HG02938 (cell line): ENCODE measurements around the gene NAA25.
"Not testable (repeated sequence)": the region's sequence is repeated elsewhere in the genome, so short reads cannot be mapped to it uniquely, and the experiment has no call there.

Source experiments
- ATAC-seq: cut with Tn5 transposase; IDR thresholded peaks from one replicate; pipeline ENCODE4 v1.9.1; 2021; ENCODE audit warnings: mild to moderate bottlenecking, moderate library complexity; ENCODE audit not compliant: unreplicated experiment

The NAA25 gene

GRCh38 chr12:112011685-112012084, 96.9 kb downstream of the NAA25 start:
- ATAC-seq = no peak

- no peak for ATAC-seq
Measured at GRCh38 chr12:112010415-112011344, 97.9 kb downstream of the NAA25 start.

GRCh38 chr12:112009596-112009995, 99.0 kb downstream of the NAA25 start:
- ATAC-seq = not testable (repeated sequence)

GRCh38 chr12:112008918-112009317, 99.7 kb downstream of the NAA25 start:
- no peak for ATAC-seq

- ATAC-seq = no peak
Measured at GRCh38 chr12:112007945-112008344, 100.6 kb downstream of the NAA25 start.

GRCh38 chr12:112005419-112006395, 102.9 kb downstream of the NAA25 start:
- ATAC-seq = no peak

GRCh38 chr12:112004041-112004440, 104.5 kb downstream of the NAA25 start:
- ATAC-seq = no peak

GRCh38 chr12:112001576-112001975, 107.0 kb downstream of the NAA25 start:
- ATAC-seq = no peak

GRCh38 chr12:112000820-112001219, 107.8 kb downstream of the NAA25 start:
- no peak for ATAC-seq

- ATAC-seq = not testable (repeated sequence)
Measured at GRCh38 chr12:111999129-111999528, 109.5 kb downstream of the NAA25 start.

- no peak for ATAC-seq
Measured at GRCh38 chr12:111998015-111998414, 110.6 kb downstream of the NAA25 start.

- no peak for ATAC-seq
Measured at GRCh38 chr12:111997300-111997699, 111.3 kb downstream of the NAA25 start.

GRCh38 chr12:111995782-111996480, 112.7 kb downstream of the NAA25 start:
- ATAC-seq = no peak

- not testable (repeated sequence) for ATAC-seq
Measured at GRCh38 chr12:111994211-111995111, 114.1 kb downstream of the NAA25 start.

- no peak for ATAC-seq
Measured at GRCh38 chr12:111993292-111994150, 115.1 kb downstream of the NAA25 start.

GRCh38 chr12:111992464-111992863, 116.1 kb downstream of the NAA25 start:
- ATAC-seq = no peak

GRCh38 chr12:111991946-111992345, 116.6 kb downstream of the NAA25 start:
- ATAC-seq = no peak

GRCh38 chr12:111991535-111991934, 117.0 kb downstream of the NAA25 start:
- no peak for ATAC-seq

- ATAC-seq = no peak
Measured at GRCh38 chr12:111984820-111985219, 123.8 kb downstream of the NAA25 start.
